HG02884 (cell line): ENCODE measurements around the gene NIPAL3.
A peak's percentile ranks its signal among the peaks of the same experiment; 100 is the strongest.

Source experiments
- ATAC-seq: cut with Tn5 transposase; IDR thresholded peaks from one replicate; pipeline ENCODE4 v1.9.1; 2021; ENCODE audit warnings: mild to moderate bottlenecking, moderate library complexity; ENCODE audit not compliant: unreplicated experiment

The NIPAL3 gene

GRCh38 chr1:24390924-24391782, 24.4 kb upstream of the NIPAL3 start:
- ATAC-seq: no peak

GRCh38 chr1:24391882-24392603, 23.6 kb upstream of the NIPAL3 start:
- ATAC-seq: peak; percentile 69

- no peak for ATAC-seq
Measured at GRCh38 chr1:24392604-24392946, 23.0 kb upstream of the NIPAL3 start.

GRCh38 chr1:24392982-24393650, 22.5 kb upstream of the NIPAL3 start:
- no peak for ATAC-seq

GRCh38 chr1:24393892-24394291, 21.7 kb upstream of the NIPAL3 start:
- no peak for ATAC-seq

- no peak for ATAC-seq
Measured at GRCh38 chr1:24400065-24400464, 15.5 kb upstream of the NIPAL3 start.

GRCh38 chr1:24403806-24404205, 11.8 kb upstream of the NIPAL3 start:
- no peak for ATAC-seq

- no peak for ATAC-seq
Measured at GRCh38 chr1:24406788-24407187, 8.8 kb upstream of the NIPAL3 start.

- no peak for ATAC-seq
Measured at GRCh38 chr1:24409535-24409934, 6.1 kb upstream of the NIPAL3 start.

- no peak for ATAC-seq
Measured at GRCh38 chr1:24410750-24411149, 4.9 kb upstream of the NIPAL3 start.

GRCh38 chr1:24411963-24412362, 3.6 kb upstream of the NIPAL3 start:
- no peak for ATAC-seq

GRCh38 chr1:24412408-24412807, 3.2 kb upstream of the NIPAL3 start:
- ATAC-seq: no peak

GRCh38 chr1:24413350-24414163, 2.0 kb upstream of the NIPAL3 start, which contains the start of gene STPG1:
Gene STPG1 (minus strand): TSS chr1:24413782. CDS start chr1:24401388, 12,394 bp downstream.
- no peak for ATAC-seq

- no peak for ATAC-seq
Measured at GRCh38 chr1:24414775-24415333, 748 bp upstream of the NIPAL3 start.

- no peak for ATAC-seq
Measured at GRCh38 chr1:24415910-24416665, 486 bp downstream of the NIPAL3 start.

- no peak for ATAC-seq
Measured at GRCh38 chr1:24416666-24417391, 1.2 kb downstream of the NIPAL3 start.

- ATAC-seq: no peak
Measured at GRCh38 chr1:24417681-24418080, 2.1 kb downstream of the NIPAL3 start.

GRCh38 chr1:24418898-24419628, 3.5 kb downstream of the NIPAL3 start:
- no peak for ATAC-seq
